HG03469 (cell line): ENCODE data around the gene MAD2L1BP.

Experiments
- ATAC-seq: cut with Tn5 transposase; IDR thresholded peaks from one replicate; pipeline ENCODE4 v1.9.1; 2021; ENCODE audit warnings: mild to moderate bottlenecking, moderate library complexity, moderate number of reproducible peaks; ENCODE audit not compliant: unreplicated experiment

MAD2L1BP gene

DNA sequence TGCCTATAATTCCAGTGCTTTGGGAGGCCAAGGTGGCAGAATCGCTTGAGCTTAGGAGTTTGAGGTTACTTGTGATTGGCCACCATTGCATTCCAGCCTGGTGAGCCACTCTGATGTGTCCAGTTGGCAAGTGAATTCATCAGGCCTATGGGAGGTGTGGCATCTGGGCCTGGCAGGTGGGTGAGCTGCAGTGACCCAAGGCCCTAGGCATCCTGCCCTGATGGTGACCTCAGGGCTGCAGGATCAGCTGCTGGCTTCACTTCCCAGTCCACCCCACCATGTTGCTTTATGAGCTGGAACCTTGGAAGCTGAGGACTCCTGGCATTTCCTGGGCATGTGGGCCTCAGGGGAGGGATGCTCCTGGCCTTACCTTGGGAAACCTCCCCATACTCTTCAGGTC, 29.7 kb downstream of the MAD2L1BP start:
- no peak for ATAC-seq

DNA sequence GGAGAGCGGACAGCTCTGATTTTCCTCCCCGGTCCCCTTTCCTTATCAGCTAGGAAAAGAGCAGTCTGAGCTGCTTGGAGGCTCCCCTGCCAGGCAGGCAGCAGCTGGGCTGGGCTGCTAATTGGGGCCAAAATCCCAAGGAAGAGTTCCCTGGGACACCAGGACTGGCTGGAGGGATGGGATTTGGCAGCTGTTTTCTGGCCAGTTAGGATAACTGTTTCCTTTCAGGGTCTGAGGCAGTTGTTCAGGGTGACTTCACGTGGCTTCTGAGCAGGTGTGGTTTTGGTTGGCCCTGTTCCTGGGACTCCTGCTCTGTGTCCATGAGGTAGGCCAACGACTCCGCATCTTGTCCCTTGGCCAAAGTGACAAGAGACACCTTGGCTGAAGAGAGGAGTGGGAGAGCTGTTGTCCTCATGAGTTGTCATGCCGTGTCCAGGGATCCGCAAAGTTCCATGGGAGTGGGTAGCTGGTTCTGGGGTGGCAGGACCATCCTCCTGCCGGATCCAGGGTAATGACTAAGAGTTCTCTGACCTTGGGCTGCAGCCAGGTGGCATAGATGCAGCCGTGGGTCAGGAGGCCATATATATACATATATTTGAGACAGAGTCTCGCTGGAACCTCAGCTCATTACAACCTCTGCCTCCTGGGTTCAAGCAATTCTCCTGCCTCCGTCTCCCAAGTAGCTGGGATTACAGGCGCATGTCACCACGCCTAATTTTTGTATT, 30.7 kb downstream of the MAD2L1BP start:
- ATAC-seq, result no peak

DNA sequence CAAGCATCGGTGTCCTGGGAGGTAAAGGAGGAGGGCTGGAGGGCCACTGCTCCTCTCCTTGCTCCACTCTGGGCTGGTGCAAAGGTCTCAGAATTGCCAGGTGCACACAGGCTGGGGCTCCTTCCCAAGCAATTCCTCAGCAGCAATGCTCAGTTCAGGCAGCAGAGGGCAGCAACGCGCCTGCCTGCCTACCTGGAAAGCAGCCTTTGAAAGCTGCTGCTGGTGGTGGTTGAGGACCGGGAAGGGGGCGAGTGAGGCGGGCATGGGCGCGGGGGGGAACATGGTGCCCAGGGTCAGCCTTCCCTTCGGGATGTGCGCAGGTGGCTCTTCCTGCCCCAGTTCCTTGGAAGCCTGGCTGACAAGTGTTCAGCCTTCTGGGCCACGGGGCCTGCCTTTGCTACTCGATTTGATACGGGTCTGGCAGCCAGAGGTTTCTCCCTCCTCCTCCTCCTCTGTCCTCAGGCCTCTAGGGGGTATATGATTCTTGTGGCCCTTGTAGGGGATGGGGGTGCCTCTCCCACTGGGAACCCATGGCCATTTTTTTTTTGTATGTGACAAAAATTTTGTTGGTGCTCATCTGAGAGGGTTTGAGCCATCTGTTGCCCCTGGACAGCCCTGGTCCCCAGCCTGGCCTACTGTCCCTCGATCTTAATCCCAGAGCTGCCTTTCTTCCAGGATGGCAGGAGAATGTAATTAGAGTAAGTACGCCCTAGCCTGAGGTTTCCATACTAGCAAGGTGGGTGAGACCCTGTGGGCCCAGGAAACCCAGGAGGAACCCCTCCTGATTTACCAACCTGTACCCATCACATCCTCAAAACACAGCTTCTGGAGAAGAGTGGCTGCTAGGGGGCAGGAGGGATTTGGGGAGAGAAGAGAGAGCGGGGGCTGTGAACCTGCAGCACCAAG, 31.9 kb downstream of the MAD2L1BP start:
- ATAC-seq, result no peak

DNA sequence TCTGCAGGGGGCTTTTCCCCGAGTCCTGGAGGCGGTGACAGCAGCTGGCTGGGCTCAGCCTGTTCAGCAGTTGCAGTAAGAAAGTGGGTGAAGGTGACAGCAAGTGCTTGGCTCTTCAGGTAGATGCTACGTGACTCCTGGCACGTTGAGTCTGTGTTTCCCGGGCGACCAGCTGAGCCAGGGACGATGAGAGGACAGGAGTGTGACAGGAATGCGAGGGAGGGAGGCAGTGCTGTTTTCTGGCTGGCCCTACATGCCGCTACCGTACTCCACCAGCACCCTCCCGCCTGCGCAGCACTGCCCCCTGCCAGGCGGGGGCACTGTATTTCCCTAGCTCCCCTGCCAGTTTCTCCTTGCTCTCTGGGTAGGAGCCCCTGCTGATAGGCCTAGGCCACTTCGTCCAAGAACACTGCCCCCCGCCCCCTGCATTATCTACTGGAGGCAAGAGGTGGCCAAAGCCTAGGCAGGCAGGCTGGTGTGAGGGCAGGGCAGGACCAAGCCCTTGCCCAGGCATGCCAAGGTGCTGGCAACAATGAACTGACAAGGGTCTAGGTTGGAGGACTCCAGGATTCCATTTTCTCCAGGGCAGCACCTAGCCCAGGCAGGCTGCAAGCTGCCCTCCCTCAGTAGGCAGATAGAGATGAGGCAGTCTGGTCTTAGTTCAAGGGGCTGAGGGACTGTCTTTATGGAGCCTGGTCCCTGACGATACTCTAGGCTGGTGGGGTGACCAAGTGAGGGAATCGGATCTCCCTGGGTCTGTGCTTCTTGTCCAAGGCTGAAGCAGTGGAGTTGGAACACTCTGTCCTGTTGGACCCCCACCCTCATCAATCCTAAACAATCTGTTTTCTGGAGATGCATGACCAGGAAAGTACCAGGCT, 32.8 kb downstream of the MAD2L1BP start:
- no peak for ATAC-seq

DNA sequence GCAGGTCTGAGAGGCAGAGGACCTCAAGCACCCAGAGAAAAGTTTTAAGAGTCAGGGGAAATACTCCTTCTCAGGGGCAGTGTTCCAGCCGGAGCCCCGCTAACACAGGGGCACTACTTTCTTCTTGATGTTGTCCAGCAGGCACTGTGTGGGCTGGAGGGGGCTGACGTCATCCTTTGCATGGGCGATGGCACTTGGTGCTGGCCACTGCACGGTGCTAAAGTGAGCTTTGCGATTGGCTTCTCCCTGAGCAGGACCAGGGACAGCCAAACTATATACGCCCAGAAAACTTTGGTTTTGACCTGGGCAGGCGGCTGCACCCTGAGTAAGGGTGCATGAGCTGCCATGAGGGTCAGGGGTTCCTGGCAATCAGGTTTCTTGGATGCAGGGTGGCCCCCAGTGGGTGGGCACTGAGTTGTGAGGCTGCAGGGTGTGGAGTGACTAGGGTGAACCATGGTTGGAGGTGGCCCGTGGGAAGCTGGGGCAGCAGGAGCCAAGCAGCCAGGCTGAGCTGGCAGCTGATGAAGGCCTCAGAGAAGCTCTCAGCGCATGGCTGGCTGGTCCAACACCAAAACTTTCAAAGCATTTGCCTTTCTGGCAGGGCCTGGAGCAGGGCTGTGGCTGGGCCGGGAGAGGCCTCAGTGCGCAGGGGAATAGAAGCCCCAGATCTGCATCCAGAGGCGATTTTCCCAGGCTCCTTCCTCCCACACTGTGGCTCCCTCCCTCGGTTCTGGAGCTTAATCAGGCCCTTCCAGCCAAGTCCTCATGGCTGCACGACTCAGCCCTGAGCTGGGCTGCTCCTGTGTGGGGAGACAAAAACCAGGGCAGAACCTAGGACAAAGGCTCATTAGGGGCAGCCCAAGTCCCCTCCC, 33.6 kb downstream of the MAD2L1BP start:
- no peak for ATAC-seq

DNA sequence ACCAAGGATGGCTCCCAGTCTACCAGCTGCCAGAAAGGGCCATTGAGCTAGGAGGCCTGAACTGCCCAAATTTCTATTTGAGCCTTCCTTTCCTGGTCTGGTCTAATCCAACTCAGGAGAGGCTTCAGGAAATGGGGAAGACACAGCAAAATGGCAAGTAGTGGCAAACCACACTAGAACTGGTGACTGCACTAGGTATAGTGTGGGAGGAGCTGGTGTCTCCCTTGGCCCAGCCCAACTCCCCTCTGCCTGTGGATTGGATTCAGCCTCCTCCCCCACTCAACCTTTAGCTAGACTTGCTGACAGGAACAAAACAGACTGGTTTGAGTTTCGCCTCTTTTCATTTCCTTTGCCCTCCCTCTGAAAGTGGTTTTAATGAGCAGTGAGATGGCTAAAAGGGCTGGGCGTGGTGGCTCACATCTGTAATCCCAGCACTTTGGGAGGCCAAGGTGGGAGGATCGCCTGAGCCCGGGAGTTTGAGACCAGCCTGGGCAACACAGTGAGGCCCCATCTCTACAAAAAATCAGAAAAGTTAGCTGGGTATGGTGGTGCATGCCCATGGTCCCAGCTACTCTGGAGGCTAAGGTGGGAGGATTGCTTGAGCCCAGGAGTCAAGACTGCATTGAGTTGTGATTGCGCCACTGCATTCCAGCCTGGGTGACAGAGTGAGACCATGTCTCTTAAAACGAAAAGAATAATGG, 34.4 kb downstream of the MAD2L1BP start:
- ATAC-seq, result no peak

DNA sequence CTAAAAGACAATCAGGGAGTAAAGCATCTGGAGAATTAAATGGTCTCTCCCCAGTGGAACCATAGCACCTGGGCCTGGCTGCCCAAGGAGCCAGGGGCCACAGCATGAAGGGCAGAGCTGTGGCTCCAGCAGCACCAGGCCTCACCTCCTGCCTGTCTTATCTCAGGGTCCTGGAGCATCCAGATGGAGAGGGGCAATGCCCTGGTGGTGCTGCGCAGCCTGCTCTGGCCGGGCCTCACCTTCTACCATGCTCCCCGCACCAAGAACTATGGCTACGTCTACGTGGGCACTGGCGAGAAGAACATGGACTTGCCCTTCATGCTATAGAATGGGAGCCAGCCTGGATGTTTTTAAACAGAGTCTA, 35.0 kb downstream of the MAD2L1BP start:
- ATAC-seq, result no peak

DNA sequence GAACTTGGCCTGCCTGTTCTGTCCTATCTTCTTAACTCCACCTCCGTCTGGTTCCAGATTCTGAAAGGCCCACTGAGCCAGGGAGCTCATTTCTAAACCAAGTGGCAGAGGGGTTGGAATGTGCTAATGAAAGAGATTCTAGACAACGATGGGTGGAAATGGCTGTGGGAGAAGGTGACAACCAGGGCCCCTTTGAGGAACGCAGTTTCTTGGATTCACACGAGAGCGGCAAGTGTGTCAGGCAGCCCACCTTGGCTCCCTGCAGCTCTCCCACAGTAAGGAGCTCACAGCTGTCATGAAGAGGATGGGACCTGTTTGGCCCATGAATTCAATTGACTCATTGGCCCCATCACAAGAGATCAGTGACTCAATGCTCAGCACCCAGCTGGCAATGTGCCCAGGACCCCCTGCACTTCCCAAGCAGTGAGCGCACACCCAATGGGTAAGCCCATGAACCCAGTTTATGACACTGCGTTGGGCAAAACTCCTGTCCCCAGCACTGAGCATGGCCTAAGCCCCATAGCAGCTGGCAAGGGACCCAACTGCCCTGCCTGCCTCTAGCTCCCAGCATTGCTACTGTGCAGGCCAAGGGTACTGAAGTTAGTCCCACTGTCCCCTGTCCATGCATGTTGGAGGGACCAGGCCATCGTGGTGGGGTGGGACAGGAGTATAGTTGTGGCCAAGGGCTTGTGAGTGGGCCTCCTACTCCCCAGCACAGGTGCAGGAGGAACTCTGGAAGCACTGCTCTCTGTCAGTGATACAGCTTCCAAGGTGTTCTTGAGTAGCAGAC, 35.6 kb downstream of the MAD2L1BP start:
- ATAC-seq, result no peak

DNA sequence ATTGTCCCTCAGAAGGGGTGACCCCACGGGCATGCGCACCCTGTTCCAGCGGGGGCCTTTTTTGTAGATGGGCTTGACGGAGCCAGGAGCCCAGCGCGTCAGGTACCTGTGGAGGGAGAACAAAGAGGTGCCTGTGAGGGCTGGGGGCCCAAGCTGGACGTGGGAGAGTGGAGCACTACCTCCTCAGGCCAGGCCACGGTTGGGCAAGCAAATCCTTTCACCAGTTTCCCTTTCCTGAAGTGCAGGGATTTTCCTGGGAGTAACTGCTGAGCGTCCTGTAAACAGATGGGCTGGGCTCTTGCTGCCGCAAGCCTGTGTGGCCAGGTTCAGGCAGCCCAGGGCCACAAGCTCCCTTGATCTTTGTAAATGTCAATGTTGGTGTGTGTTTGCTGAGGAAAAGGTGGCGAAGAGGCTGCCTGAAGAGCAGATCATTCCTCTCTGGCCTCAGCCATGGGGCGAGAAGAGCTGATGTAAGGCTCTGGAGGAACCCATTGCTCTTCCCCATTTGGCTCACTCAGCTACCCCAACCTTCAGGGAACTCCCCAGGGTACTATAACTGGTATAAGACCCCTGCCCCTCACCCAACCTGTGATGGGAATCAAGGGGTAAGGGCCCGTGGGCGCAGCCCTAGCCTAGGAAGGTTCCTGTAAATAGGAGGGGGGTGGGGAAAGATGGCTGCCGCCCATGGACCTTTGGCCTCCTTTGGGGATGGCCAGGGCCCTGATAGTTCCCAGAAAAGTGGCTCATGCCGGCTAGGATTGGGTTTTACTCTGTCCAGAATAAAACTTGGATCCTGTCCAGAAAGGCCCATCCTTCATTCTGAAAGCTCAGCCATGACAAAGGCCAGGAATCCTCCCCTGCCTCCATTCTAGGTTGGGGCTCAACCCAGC, 36.4 kb downstream of the MAD2L1BP start:
- no peak for ATAC-seq

DNA sequence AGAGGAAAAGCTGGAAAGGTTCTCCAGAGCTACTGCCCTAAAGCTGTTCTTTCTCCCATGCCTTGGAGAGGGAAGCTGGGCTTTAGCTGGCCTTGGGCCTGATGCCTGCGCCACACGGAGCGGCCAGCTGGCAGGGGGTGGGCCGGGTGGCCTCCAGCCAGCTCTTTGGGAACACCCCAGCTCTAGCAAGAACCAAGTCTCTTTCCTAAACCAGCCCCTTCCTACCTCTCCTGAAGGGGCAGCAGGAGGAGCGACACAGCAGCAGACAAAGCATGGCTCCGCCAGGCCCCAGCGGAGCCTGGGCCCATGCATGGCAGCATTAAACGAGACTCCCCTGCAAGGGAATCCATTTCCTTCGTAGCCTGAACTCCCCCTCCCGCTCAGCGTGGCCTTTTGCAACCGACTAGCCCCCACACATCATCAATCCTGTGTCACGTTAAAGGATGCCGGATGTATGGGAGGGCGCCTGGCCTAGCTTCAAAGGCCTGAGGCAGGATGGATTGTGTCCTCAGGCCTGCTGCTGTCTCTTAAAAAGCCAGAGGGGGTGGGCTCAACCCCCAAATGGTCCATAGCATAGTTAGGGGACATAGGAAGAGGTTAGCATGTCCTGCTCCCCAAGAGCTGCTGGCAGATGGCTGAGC, 37.9 kb downstream of the MAD2L1BP start:
- ATAC-seq, result no peak

DNA sequence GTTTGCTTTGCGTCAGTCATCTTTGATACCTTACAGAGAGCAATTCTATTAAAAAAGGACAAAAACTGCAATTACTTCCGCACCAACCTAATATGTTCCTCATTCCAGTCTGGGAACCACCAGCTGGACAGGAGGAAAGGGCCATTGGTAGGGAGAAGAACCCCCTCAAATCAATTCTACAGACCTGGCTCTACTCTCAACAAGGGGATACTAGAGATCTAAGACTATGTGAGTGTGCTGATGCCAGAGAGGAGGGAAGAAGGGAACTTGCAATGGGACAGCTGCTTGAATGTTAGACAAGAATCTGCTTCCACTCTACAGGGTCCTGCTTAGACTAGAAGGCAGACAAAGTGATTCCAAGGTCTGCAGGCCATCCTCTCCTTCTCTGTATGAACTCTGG, 38.7 kb downstream of the MAD2L1BP start:
- ATAC-seq, result no peak

DNA sequence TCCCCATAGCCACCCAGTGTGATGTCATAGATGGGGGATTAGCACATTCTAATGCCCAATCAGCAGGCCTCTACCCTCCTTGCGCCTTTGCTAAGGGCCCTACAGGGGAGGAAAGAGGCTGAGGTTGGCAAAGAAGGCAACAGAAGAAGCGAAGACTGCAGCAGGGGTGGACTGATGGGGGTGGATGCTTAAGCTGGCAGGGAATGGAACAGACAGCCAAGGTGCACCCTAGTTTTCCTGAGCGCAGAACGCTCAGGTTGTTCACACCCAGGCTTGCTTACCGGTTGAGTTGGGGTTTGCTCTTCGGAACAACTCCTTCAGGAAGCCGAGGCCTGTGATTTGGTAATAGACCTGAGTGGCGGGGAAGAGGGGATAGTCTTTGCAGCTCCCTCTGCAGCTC, 39.3 kb downstream of the MAD2L1BP start:
- ATAC-seq, result no peak

DNA sequence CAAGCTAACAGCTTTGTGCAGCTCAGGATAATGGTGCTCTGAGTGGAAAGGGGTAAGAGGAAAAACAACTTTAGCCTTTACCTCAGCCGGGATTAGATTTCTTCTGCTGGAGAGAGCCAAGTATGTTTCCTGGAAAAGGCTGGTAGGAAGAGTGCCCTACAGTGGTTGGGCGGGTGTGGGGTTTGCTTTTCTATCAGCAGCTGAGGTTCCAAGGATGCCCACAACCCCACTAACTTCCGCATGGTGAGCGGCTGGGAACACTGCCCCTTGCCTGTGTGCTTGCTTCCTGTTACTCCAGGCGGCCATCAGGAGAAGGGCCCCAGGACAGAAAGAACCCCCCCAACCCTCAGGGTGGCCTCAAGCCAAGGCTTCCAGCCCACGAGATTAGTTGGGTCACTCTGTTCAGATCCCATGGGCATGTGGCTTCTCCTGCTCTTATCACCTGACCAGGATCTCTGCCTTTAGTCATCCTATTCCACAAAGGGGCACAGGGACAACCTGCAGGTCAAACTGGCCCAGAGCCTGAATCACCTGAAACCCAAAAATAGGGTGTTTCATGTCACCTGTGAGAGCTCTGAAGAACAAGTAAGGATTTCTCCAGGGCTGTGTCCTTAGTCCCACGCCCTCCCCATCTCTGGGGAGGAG, 41.4 kb downstream of the MAD2L1BP start:
- ATAC-seq, result no peak

DNA sequence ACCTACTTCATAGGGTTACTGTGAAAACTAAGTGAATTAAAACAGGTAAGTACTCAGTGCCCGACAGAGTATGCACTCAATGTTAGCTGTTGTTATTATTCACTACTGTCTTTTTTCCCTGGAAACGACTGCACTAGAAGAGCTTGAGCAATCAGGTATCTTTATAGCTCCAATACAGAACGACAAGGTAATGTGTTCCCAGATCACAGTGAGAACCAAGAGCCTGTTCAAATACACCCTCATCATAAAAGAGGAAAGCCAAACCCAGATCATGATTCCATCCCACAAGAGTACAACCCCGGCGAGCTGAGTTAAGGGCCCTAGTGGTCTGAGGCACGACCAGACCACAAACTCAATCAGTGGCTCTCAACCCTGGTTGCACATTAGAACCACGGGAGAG, 42.1 kb downstream of the MAD2L1BP start:
- ATAC-seq, result no peak

DNA sequence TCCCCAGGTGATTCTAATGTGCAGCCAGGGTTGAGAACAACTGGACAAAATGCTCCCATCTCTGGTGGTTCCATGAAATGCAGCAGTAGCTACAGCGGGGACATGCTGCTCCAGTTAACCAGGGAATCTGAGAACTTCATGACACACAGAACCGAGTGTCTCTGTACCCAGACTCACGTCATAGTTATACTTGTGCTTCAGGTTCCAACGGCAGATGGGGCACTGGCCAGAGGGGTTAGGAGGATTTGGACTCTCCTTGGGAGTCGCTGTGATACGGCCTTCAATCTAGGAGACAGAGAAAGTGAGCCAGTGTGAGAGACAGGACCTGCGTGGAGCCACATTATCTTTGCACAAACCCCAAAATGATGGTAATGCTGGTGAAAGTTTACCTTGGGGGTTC, 42.7 kb downstream of the MAD2L1BP start:
- ATAC-seq, result no peak

DNA sequence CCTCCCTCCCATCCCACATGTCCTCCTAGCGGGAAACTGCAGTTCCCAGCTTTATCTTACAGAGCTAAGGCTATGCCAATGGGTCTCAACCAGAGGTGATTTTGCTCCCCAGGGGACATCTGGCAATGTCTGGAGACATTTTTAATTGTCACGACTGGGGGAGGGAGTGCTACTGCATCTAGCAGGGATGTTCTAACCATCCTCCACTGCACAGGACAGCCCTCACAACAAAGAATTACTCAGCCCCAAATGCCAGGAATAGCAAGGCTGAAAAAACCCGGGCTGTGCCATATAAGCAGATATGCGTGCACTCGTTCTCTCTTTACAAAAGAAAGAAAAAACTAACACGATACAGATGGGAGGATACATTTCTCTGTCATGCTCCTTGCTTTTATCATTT, 43.4 kb downstream of the MAD2L1BP start:
- ATAC-seq, result no peak
